HepG2 (cell line): ENCODE results near the gene COPA. TPM values are rescaled to one million over a fixed set of nuclear protein-coding genes. Genes with fewer than 3 reads are reported as not detected.

Experiments
- GABPB1 ChIP-seq: IDR thresholded peaks from 2 replicates; pipeline ENCODE4 v1.6.1; 2016; ENCODE audit warnings: mild to moderate bottlenecking, missing genetic modification reagents, moderate library complexity, missing compliant biosample characterization
- GMEB2 ChIP-seq: IDR thresholded peaks from 2 replicates; pipeline ENCODE4 v1.6.1; 2016; ENCODE audit warnings: missing biosample characterization, missing genetic modification reagents, low read depth
- HMGA1 ChIP-seq: sonication (generic); formaldehyde crosslinking; conservative IDR thresholded peaks from 2 replicates; pipeline ENCODE4 v1.4.0; 2020; ENCODE audit warnings: missing genetic modification reagents
- MXD4 ChIP-seq: IDR thresholded peaks from 2 replicates; pipeline ENCODE4 v1.6.1; 2016; ENCODE audit warnings: mild to moderate bottlenecking, missing biosample characterization, missing genetic modification reagents
- NFAT5 ChIP-seq: sonication (generic); formaldehyde crosslinking; IDR thresholded peaks from 2 replicates; pipeline ENCODE4 v1.4.0; 2020; ENCODE audit warnings: missing genetic modification reagents
- NKX3-1 ChIP-seq: sonication (generic); formaldehyde crosslinking; IDR thresholded peaks from 2 replicates; pipeline ENCODE4 v1.5.0; 2020; ENCODE audit warnings: missing genetic modification reagents
- PRDM15 ChIP-seq: sonication (generic); formaldehyde crosslinking; IDR thresholded peaks from 2 replicates; pipeline ENCODE4 v1.4.0; 2020; ENCODE audit warnings: missing genetic modification reagents
- ZNF3 ChIP-seq: IDR thresholded peaks from 2 replicates; pipeline ENCODE4 v1.7.0; 2017; ENCODE audit warnings: inconsistent platforms
- ZNF383 ChIP-seq: sonication (generic); formaldehyde crosslinking; IDR thresholded peaks from 2 replicates; pipeline ENCODE4 v1.4.0; 2020; ENCODE audit warnings: missing genetic modification reagents, mild to moderate bottlenecking, borderline replicate concordance
- ZNF670 ChIP-seq: sonication (generic); formaldehyde crosslinking; IDR thresholded peaks from 2 replicates; pipeline ENCODE4 v1.8.0; 2022; ENCODE audit warnings: mild to moderate bottlenecking, missing genetic modification reagents, borderline replicate concordance
- ZNF770 ChIP-seq: sonication (generic); formaldehyde crosslinking; IDR thresholded peaks from 2 replicates; pipeline ENCODE4 v1.5.0; 2020; ENCODE audit warnings: mild to moderate bottlenecking, missing genetic modification reagents
- ZNF839 ChIP-seq: sonication (generic); formaldehyde crosslinking; IDR thresholded peaks from 2 replicates; pipeline ENCODE4 v1.4.0; 2020; ENCODE audit warnings: missing genetic modification reagents, mild to moderate bottlenecking, borderline replicate concordance
- polyA plus RNA-seq, 8 experiments: library from polyadenylated mRNA; depleted of rRNA in 3 of 8; stranded (reverse) in 7 of 8; unstranded in 1 of 8; fragments of >200 nt; fragmentation: Illumina TruSeq in 4 of 8; extraction: Trizol in 4 of 8; gene quantifications; 2 replicates each; pipeline versions ENCODE4 v1.2.1 to v1.2.3, GENCODE V29; 2011 to 2016; ENCODE audit warnings: low read depth in 4 of 8, missing spikeins in 1 of 8, mixed read lengths in 1 of 8; ENCODE audit not compliant: insufficient read depth in 1 of 8
- total RNA-seq, 5 experiments: library from RNA; depleted of rRNA; stranded (reverse); fragments of >200 nt; fragmentation: Illumina TruSeq; extraction: Trizol; gene quantifications; 2 replicates each; pipeline ENCODE4 v1.2.3, GENCODE V29; 2016; ENCODE audit warnings: low read depth in 1 of 5

Gene COPA
- total and polyA plus RNA-seq, 2 of the 13 experiments (the other 11 are each of a cell fraction or from before 2014, with no cell fraction given), result 160 to 197 TPM

- TF ChIP-seq PRDM15 (CRISPR knock-in tag) (no peak), NKX3-1 (CRISPR knock-in tag) (no peak), GMEB2 (CRISPR knock-in tag) (no peak), ZNF383 (CRISPR knock-in tag) (no peak), NFAT5 (no peak), ZNF770 (CRISPR knock-in tag) (no peak), GABPB1 (CRISPR knock-in tag) (no peak), MXD4 (CRISPR knock-in tag) (no peak), ZNF670 (no peak), ZNF839 (CRISPR knock-in tag) (no peak), HMGA1 (CRISPR knock-in tag) (no peak), ZNF3 (no peak)
Observed at GRCh38 chr1:160251011-160251410, 92.0 kb downstream of the COPA start (continued).
